Panc1 (cell line): ENCODE data around the gene SEMA4B. TPM values are rescaled to one million over a fixed set of nuclear protein-coding genes. Genes with fewer than 3 reads are reported as not detected.
A peak's percentile ranks its signal among the peaks of the same experiment; 100 is the strongest.

Experiments
- ATAC-seq: fragments of 200-7000 bp; cut with Tn5 transposase; 2 replicates; pipeline ENCODE4 v1.9.1; 2020; ENCODE audit warnings: mild to moderate bottlenecking, moderate library complexity
- BruUV-seq: library from RNA; stranded (reverse); fragments of 400-500 nt; replicated peaks from 2 replicates; lab custom pipeline; 2021; lab: Mats Ljungman, UMichigan
- CTCF ChIA-PET: fragments of 300-600 bp; sonication (Branson Sonifier 250); formaldehyde crosslinking; loops from one replicate; lab custom pipeline; 2022; ENCODE audit warnings: antibody characterized with exemption; lab: Charles Lee
- POLR2A ChIA-PET: fragments of 300-600 bp; sonication (Branson Sonifier 250); formaldehyde crosslinking; loops from one replicate; lab custom pipeline; 2022; ENCODE audit warnings: antibody characterized with exemption; lab: Charles Lee
- DNase-seq: peaks from one replicate; pipeline ENCODE4 v3.0.0-alpha.2; 2010; ENCODE audit warnings: low read depth, low spot score
- H3K27ac ChIP-seq: 2 replicates; pipeline ENCODE4 v1.5.1; 2011; ENCODE audit warnings: mild to moderate bottlenecking, low read length, inconsistent platforms
- H3K27me3 ChIP-seq: fragments of 200-500 bp; sonication (Bioruptor generic); 2 replicates; pipeline ENCODE4 v1.6.0; 2014; ENCODE audit warnings: low read length, inconsistent platforms; ENCODE audit not compliant: control insufficient read depth, insufficient read depth
- H3K36me3 ChIP-seq: fragments of 200-500 bp; sonication (Bioruptor generic); 2 replicates; pipeline ENCODE4 v1.5.1; 2014; ENCODE audit warnings: inconsistent platforms, mild to moderate bottlenecking, low read length, moderate library complexity; ENCODE audit not compliant: control insufficient read depth, insufficient read depth
- H3K4me1 ChIP-seq: 2 replicates; pipeline ENCODE4 v1.5.1; 2011; ENCODE audit warnings: inconsistent platforms, mild to moderate bottlenecking, low read length, moderate library complexity; ENCODE audit not compliant: control insufficient read depth, insufficient read depth
- H3K4me3 ChIP-seq, 2 experiments: 2 replicates each; pipeline ENCODE4 v1.5.1; 2011 to 2012; ENCODE audit warnings: low read depth in 2 of 2, low read length in 2 of 2, mild to moderate bottlenecking in 2 of 2, inconsistent platforms in 1 of 2, moderate library complexity in 1 of 2
- H3K9me3 ChIP-seq: fragments of 200-500 bp; sonication (Bioruptor generic); 2 replicates; pipeline ENCODE4 v1.5.1; 2014; ENCODE audit warnings: low read depth, mild to moderate bottlenecking, inconsistent platforms, low read length, moderate library complexity; ENCODE audit not compliant: control insufficient read depth, insufficient read depth
- CTCF ChIP-seq: fragments of 450-650 bp; IDR thresholded peaks from 2 replicates; pipeline ENCODE4 v1.5.1; 2017; ENCODE audit warnings: mild to moderate bottlenecking
- POLR2AphosphoS5 ChIP-seq: IDR thresholded peaks from 2 replicates; pipeline ENCODE4 v1.6.1; 2012; ENCODE audit warnings: mild to moderate bottlenecking, low read depth, low read length, moderate library complexity
- REST ChIP-seq, 2 experiments: IDR thresholded peaks; 2 replicates each; pipeline ENCODE4 v1.6.1; 2011 to 2012; ENCODE audit warnings: low read depth in 2 of 2, control low read depth in 1 of 2, low read length in 1 of 2, mild to moderate bottlenecking in 1 of 2, moderate library complexity in 1 of 2; ENCODE audit not compliant: insufficient read depth in 1 of 2
- SIN3A ChIP-seq: IDR thresholded peaks from 2 replicates; pipeline ENCODE4 v1.6.1; 2012; ENCODE audit warnings: low read depth, mild to moderate bottlenecking, low read length, moderate library complexity, borderline replicate concordance; ENCODE audit not compliant: insufficient read depth
- TCF7L2 ChIP-seq: IDR thresholded peaks from 2 replicates; pipeline ENCODE4 v1.6.1; 2011; ENCODE audit warnings: mild to moderate bottlenecking, low read depth, low read length, inconsistent platforms
- in situ Hi-C: cut with HindIII; loops from 2 replicates; pipeline ENCODE4 v1.10.0; 2016; ENCODE audit warnings: low sequenced_read_pairs, low pct_unique_long_range_greater_than_20kb
- intact Hi-C: fragments of 100-400 bp; cut with micrococcal nuclease; formaldehyde crosslinking; loops from one replicate; pipeline ENCODE4 v1.10.0; 2022; ENCODE audit not compliant: unreplicated experiment
- total RNA-seq: library from RNA; stranded (reverse); gene quantifications from one replicate; pipeline ENCODE4 v1.2.1, GENCODE V29; 2021; ENCODE audit not compliant: unreplicated experiment

The SEMA4B gene
- total RNA-seq, 1 experiment from 2014 or later = 600 TPM

- POLR2A ChIA-PET = interaction anchor here (0.6 to 1.9 kb wide), 4 partner anchors 16 to 983 kb away, joined by 3 to 10 read pairs (median 6); partner anchors contain the start of genes NGRN and TTLL13
- DNase-seq = no peak
- BruUV-seq = no TSS peak
Measured at GRCh38 chr15:90232941-90233386, 31.8 kb downstream of the SEMA4B start.

More at GRCh38 chr15:90232941-90233386, 31.8 kb downstream of the SEMA4B start:
- no peak for ATAC-seq
- H3K27me3 ChIP-seq = no peaks in the 10 kb centered on the region
- no peaks in the 10 kb centered on the region for H3K9me3 ChIP-seq
- TF ChIP-seq SIN3A = no peak
- no peak for TF ChIP-seq REST (IDR thresholded peaks at IDR 0.05; ENCODE audit: insufficient read depth in 1 of 2, low read depth in 2 of 2, low read length in 1 of 2)
- TF ChIP-seq POLR2AphosphoS5 = no peak; the same call in 1 of the 2 replicates
- TF ChIP-seq TCF7L2 = no peak
- no peak; the same call in 1 of the 2 replicates for TF ChIP-seq CTCF
- in situ Hi-C loops (no loop called here), intact Hi-C loops (no loop called here)
- H3K4me3 ChIP-seq = peak overlapping the region; percentile 75 to 85
- peak overlapping the region; percentile 99 for H3K27ac ChIP-seq
- CTCF ChIA-PET = interaction anchor here (0.6 to 1.3 kb wide), 6 partner anchors 12 to 292 kb away, joined by 3 to 5 read pairs (median 4); no protein-coding TSS in a partner anchor
- H3K36me3 ChIP-seq = no peaks in the 10 kb centered on the region; the same call in 1 of the 2 replicates
- peaks cover 49% of the 10 kb centered on the region for H3K4me1 ChIP-seq
